Cardiac fibroblast (primary cell): ENCODE results near the gene OR9A4.

ENCODE experiments used
- DNase-seq, 2 donors: peaks; one replicate each; pipeline versions ENCODE4 v3.0.0 to v3.0.0-alpha.2; 2010; ENCODE audit warnings: low read depth in 2 of 2
- H3K4me3 ChIP-seq, 2 donors: replicated peaks in 1 of 2; 1 replicate in 1 of 2; 2 replicates in 1 of 2; pipeline ENCODE4 v1.5.1; 2011; ENCODE audit warnings: low read depth in 2 of 2, low read length in 2 of 2, mild to moderate bottlenecking in 2 of 2, moderate library complexity in 1 of 2
- TF ChIP-seq, protein P1 (sequence below): IDR thresholded peaks from one replicate; pipeline ENCODE4 v1.5.1; 2011; ENCODE audit warnings: low read depth, mild to moderate bottlenecking, low read length, inconsistent platforms

OR9A4 gene

DNA sequence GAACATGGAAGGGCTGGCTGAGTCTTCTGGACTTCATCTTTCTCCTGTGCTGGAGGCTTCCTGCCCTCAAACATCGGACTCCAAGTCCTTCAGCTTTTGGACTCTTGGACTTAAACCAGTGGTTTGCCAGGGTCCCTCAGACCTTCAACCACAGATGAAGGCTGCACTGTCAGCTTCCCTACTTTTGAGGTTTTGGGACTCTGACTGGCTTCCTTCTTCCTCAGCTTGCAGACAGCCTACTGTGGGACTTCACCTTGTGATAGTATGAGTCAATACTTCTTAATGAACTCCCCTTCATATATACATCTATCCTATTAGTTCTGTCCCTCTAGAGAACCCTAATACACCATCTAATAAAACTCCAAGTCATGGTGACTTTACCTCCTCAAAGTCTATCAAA lies 34.6 kb downstream of the OR9A4 start:
- TF ChIP-seq, protein P1, sequence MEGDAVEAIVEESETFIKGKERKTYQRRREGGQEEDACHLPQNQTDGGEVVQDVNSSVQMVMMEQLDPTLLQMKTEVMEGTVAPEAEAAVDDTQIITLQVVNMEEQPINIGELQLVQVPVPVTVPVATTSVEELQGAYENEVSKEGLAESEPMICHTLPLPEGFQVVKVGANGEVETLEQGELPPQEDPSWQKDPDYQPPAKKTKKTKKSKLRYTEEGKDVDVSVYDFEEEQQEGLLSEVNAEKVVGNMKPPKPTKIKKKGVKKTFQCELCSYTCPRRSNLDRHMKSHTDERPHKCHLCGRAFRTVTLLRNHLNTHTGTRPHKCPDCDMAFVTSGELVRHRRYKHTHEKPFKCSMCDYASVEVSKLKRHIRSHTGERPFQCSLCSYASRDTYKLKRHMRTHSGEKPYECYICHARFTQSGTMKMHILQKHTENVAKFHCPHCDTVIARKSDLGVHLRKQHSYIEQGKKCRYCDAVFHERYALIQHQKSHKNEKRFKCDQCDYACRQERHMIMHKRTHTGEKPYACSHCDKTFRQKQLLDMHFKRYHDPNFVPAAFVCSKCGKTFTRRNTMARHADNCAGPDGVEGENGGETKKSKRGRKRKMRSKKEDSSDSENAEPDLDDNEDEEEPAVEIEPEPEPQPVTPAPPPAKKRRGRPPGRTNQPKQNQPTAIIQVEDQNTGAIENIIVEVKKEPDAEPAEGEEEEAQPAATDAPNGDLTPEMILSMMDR = no peak
- no peak overlapping the region for H3K4me3 ChIP-seq
- no peak for DNase-seq

DNA sequence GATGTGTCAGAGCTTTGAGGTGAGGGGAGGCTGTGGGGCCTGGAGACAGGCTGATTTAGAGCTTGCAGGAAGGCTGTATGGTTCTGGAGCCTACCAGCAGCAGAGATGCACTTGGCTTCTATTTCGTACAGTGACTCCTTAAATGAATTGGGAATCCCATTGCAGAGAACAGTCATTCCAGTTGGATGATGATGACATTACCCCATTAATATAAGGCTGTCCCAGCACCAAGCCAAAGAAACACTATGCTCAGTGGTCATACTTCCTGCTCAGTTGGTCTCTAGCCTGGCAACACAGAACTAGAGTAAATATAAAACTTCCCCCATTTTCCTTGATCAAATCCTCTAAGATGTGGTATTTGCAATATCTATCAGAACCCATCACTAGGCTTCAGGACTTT lies 36.3 kb downstream of the OR9A4 start:
- DNase-seq = no peak
- H3K4me3 ChIP-seq = no peak overlapping the region
- TF ChIP-seq, protein P1 = no peak

DNA sequence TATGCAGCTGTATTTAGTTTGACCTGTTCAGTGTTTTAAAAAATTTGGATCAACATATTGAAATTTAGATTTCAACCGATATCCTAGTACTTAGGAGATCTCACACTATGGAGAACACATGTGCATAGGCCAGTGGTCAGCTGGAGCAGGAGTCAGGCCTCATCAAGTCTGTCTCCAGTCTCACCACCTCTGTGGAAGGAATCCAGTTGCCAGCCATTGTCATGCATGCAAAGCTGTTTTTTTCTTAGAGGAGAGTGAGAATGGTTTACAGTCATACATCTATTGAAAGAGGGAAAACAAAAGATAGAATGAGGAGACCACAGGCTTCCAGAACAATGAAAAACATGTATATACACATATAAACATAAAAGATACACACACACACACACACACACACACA lies 38.1 kb downstream of the OR9A4 start:
- no peak overlapping the region for H3K4me3 ChIP-seq
- no peak for DNase-seq
- TF ChIP-seq, protein P1 = no peak

DNA sequence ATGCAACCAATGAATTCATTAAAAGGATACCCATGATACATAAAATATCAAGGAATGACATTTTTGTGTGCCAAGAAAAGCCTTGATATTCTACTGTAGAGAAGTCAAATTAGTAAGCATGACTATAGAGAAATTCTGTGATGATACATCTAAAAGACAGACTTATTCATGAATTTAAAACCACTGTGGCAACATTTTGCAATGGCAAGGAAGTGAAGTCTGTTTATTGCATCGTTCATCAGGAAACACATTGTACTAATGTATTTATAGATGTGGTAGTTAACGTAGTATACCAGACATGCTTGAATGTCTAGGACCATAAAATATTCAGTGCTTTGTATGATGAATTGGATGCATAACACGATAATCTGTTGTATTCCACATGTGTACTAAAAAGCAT lies 39.9 kb downstream of the OR9A4 start:
- DNase-seq = peak in 1 of 2 donors; percentile 88
- H3K4me3 ChIP-seq = no peak overlapping the region
- TF ChIP-seq, protein P1 = no peak

DNA sequence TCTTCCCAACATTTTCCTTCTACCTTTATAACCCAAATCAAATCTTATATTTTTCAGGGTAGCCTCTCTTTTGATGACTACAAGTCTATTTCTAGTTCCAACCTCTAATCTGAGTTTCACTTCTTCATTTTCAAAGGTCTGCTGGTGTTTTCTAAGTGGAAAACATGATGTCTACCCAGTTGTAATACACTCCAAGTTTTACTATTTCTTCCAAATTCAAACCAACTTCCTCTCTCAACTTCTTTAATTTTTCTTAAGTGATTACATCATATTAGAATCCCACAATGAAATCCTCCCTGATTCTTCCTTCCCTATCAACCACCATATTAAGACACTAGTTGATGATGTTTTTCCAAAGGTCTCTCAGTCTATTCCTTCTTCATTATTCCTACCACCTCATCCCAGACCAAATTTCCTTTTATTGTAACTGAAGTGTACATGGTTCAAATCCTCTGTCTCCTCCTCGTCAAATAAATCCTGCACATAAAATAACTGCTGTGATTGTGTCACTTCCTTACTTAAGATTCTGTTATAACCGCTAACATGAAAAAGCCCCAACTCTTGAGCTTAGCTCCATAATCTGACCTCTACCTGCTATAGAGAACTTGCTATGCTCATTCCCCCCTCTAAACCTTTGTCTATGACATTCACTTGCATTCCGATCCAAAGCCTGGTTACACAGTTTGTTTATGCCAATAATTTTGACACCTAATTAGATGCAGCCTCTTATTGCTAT lies 44.7 kb downstream of the OR9A4 start:
- no peak for DNase-seq
- TF ChIP-seq, protein P1 = no peak
- no peak overlapping the region for H3K4me3 ChIP-seq
